ENCODE data around the gene USP5. TPM values are rescaled to one million over a fixed set of nuclear protein-coding genes. Genes with fewer than 3 reads are reported as not detected.

USP5 gene, protein sequence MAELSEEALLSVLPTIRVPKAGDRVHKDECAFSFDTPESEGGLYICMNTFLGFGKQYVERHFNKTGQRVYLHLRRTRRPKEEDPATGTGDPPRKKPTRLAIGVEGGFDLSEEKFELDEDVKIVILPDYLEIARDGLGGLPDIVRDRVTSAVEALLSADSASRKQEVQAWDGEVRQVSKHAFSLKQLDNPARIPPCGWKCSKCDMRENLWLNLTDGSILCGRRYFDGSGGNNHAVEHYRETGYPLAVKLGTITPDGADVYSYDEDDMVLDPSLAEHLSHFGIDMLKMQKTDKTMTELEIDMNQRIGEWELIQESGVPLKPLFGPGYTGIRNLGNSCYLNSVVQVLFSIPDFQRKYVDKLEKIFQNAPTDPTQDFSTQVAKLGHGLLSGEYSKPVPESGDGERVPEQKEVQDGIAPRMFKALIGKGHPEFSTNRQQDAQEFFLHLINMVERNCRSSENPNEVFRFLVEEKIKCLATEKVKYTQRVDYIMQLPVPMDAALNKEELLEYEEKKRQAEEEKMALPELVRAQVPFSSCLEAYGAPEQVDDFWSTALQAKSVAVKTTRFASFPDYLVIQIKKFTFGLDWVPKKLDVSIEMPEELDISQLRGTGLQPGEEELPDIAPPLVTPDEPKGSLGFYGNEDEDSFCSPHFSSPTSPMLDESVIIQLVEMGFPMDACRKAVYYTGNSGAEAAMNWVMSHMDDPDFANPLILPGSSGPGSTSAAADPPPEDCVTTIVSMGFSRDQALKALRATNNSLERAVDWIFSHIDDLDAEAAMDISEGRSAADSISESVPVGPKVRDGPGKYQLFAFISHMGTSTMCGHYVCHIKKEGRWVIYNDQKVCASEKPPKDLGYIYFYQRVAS
- 107 and 113 TPM in 2 replicates for total RNA-seq

- DNase-seq (ENCODE audit: low read depth), result peak; percentile 99
Observed at GRCh38 chr12:6851921-6852650, at the start of gene USP5. USP5 (plus strand) TSS chr12:6852150; CDS start chr12:6852180, 30 bp downstream.

- DNase-seq (ENCODE audit: low read depth), result peak; percentile 39
Observed at GRCh38 chr12:6807170-6807569, 44.8 kb upstream of the USP5 start.

GRCh38 chr12:6809056-6809455 is 42.9 kb upstream of the USP5 start:
- DNase-seq (ENCODE audit: low read depth), result no peak

- DNase-seq (ENCODE audit: low read depth), result no peak
Observed at GRCh38 chr12:6810758-6811157, 41.2 kb upstream of the USP5 start.

DNA sequence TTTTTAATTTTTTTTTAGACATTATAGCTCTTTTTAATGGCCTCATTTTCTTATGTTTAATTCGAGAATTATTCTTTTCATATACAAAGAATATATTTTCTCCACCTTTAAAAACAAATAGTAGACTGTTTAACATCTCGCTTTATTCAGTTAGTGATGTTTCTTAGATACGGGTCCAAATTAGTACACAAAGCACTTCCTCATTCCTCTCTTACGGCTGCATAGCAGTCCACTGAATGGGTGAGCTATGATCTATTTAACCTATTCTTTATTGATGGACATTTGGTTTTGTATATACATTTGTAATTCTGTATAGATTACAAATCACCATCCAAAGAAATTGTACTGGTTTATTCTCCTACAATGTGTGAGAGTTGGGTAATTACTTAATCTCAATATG is 38.6 kb upstream of the USP5 start:
- DNase-seq (ENCODE audit: low read depth), result no peak

- DNase-seq (ENCODE audit: low read depth), result no peak
Observed at GRCh38 chr12:6816598-6816997, 35.4 kb upstream of the USP5 start.

- DNase-seq (ENCODE audit: low read depth), result no peak
Observed at GRCh38 chr12:6817098-6817497, 34.9 kb upstream of the USP5 start.

DNA sequence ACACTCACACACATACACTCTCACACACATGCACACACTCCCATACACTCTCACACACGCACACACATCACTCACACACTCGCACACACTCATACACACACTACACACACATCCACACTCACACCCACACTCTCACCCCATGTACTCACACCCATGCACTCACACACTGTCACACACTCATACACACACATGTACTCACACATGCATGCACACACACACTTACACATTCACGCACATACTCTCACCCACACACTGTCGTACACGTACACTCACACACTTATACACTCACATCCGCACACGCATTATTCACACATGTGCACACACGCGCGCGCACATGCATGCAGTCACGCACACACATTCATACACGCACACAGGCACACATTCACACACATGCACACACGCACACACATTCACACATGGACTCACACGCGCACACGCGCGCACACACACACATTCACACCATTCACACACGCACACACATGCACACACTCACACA is 34.2 kb upstream of the USP5 start:
- no peak for DNase-seq (ENCODE audit: low read depth)

DNA sequence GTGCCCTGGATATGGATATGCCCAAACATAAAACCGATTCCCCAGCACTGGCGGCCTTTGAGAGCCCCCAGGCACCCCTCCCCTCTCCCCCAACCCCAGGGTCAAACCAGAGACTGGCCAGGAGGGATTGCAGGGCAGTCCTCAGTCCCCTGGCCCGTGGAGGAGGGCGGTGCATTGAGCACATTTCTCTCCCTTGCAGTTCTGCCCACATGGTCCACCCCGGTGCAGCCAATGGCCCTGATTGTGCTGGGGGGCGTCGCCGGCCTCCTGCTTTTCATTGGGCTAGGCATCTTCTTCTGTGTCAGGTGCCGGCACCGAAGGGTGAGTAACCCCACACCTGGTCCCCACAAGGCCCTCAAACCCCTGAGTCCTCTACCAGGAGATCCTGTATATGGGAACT is 33.7 kb upstream of the USP5 start:
- DNase-seq (ENCODE audit: low read depth), result no peak

- no peak for DNase-seq (ENCODE audit: low read depth)
Observed at GRCh38 chr12:6818645-6819044, 33.3 kb upstream of the USP5 start.

DNA sequence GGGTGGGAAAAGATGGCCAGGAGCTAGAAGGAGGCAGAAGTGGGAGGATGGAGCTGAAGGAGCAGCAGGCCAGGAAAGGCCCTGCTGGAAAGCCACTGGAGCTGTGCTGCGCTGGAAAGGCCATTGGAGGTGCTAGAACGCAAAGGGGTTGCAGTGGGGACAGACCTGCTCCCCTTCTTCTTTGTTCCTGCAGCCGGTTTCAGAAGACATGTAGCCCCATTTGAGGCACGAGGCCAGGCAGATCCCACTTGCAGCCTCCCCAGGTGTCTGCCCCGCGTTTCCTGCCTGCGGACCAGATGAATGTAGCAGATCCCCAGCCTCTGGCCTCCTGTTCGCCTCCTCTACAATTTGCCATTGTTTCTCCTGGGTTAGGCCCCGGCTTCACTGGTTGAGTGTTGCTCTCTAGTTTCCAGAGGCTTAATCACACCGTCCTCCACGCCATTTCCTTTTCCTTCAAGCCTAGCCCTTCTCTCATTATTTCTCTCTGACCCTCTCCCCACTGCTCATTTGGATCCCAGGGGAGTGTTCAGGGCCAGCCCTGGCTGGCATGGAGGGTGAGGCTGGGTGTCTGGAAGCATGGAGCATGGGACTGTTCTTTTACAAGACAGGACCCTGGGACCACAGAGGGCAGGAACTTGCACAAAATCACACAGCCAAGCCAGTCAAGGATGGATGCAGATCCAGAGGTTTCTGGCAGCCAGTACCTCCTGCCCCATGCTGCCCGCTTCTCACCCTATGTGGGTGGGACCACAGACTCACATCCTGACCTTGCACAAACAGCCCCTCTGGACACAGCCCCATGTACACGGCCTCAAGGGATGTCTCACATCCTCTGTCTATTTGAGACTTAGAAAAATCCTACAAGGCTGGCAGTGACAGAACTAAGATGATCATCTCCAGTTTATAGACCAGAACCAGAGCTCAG is 32.6 kb upstream of the USP5 start:
- no peak for DNase-seq (ENCODE audit: low read depth)

- no peak for DNase-seq (ENCODE audit: low read depth)
Observed at GRCh38 chr12:6820166-6820565, 31.8 kb upstream of the USP5 start.

DNA sequence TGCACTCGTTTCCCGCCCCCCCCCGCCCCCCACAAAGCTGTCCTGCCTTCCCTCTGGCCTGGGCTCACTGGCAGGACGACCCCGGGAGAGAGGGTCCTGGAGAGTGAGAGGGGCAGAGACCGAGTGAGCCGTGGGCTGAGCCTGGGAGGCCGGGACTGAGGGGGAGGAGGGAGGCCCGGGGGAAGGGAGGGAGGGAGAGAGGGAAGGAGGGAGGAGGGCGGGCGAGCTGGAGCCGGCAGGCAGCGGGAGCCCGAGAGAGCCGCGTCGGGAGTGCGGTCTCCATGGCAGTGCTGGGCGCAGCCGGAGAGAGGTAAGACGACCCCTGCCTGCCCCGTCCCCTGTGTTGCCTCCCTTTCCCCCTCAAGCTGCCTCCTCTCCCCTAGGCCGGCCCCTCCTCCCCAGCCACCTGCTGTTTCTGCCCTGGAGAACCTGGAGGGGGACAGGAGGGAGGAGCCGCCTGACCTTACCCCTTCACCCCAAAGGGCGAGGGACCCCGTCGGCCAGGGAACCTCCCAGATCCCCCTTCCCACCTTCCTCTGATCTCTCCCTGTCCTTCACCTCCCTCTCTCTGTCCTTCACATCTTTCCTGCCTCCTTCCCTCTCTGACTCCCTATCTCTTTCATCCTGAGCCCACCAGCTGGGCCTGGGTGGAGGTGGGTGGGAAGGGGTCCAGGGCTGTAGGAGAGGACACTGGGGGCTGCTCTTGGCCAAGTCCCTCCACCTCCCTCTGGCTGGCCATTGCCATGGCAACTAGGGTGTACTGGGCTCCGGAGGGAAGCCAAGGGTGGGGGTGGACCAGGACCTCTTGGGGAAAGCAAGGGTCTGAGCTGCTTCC is 30.1 kb upstream of the USP5 start, which contains the start of gene GPR162:
GPR162 (plus strand) TSS at position 231 of the 835 bp plus-strand sequence. CDS start 2,078 bp downstream, outside the sequence.
- no peak for DNase-seq (ENCODE audit: low read depth)

DNA sequence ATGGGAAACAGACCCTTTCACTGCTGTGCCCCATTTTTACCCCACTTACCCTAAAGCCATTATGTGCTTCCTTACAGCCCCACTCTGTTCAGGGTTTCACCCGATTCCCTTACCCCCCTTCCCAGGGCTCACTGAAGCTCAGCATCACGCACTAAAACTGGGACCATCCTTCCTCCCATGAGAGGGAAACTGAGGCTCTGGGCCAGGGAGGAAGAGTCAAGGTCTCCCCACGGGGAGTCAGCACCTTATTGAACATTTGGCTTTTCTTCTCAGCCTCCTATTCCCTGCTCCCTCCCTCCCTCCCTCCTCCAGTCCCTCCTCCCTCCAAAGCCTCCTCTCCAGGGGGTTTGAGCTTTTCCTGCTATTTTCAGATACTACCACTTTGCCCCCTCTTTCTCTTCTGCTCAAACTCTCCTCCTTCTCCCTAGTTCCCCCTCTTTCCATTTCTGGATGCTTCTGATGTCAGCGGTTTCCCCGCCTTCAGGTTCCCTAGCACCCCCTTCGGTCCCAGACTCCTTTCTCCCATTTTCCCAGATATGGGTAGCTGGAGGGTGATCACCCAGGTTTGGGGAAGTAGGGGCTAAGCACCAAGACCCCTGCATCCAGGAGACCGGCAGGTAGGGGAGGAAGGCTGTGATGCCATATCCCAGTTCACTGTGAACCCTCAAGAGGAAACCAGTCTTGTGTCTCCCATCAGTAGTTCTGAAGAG is 29.4 kb upstream of the USP5 start:
- no peak for DNase-seq (ENCODE audit: low read depth)

- DNase-seq (ENCODE audit: low read depth), result peak; percentile 25
Observed at GRCh38 chr12:6823182-6824084, 28.5 kb upstream of the USP5 start.

GRCh38 chr12:6824085-6824775 is 27.7 kb upstream of the USP5 start:
- no peak for DNase-seq (ENCODE audit: low read depth)

- no peak for DNase-seq (ENCODE audit: low read depth)
Observed at GRCh38 chr12:6824901-6825381, 27.0 kb upstream of the USP5 start.
